ENCODE results near the gene SSU72.

GRCh38 chr1:1535201-1536018, 39.3 kb downstream of the SSU72 start:
- TF ChIP-seq CTCF (IDR thresholded peaks at IDR 0.05; ENCODE audit: low read depth, low read length, missing input control) = no peak
- no peak for TF ChIP-seq GABPA (IDR thresholded peaks at IDR 0.05 in 1 of 2, conservative IDR thresholded peaks at IDR 0.05 in 1 of 2)
- no peak for TF ChIP-seq SP1 (IDR thresholded peaks at IDR 0.05)
- TF ChIP-seq REST (IDR thresholded peaks at IDR 0.05) = no peak
- TF ChIP-seq NR2F2 (IDR thresholded peaks at IDR 0.05) = no peak
- TF ChIP-seq YY1 (IDR thresholded peaks at IDR 0.05) = no peak
- TF ChIP-seq ATF3 (IDR thresholded peaks at IDR 0.05) = no peak
- no peak for TF ChIP-seq EGR1 (IDR thresholded peaks at IDR 0.05; ENCODE audit: low read depth in 2 of 2)
- no peak for TF ChIP-seq JUND (IDR thresholded peaks at IDR 0.05)
- no peak for TF ChIP-seq HNF4G (IDR thresholded peaks at IDR 0.05)
- TF ChIP-seq TAF1 (conservative IDR thresholded peaks at IDR 0.05) = no peak
- no peak for TF ChIP-seq MAX (IDR thresholded peaks at IDR 0.05)
- TF ChIP-seq RAD21 (IDR thresholded peaks at IDR 0.05) = no peak

Measured in liver (tissue), 3 donors.